Epithelial cell of proximal tubule (primary cell): ENCODE results near the gene FBRSL1. TPM values are rescaled to one million over a fixed set of nuclear protein-coding genes. Genes with fewer than 3 reads are reported as not detected.

Experiments used
- DNase-seq: peaks from one replicate; pipeline ENCODE4 v3.0.0-alpha.2; 2011; ENCODE audit warnings: low read depth
- H3K4me3 ChIP-seq: 2 replicates; pipeline ENCODE4 v1.5.1; 2011; ENCODE audit warnings: low read depth, mild to moderate bottlenecking, low read length
- CTCF ChIP-seq: conservative IDR thresholded peaks from 2 replicates; pipeline ENCODE4 v1.5.1; 2012; ENCODE audit warnings: low read depth, mild to moderate bottlenecking, low read length
- total RNA-seq: library from RNA; depleted of rRNA; stranded (reverse); fragments of >200 nt; gene quantifications from 2 replicates; pipeline ENCODE4 v1.2.3, GENCODE V29; 2015

The FBRSL1 gene
- total RNA-seq, 1 donor from 2014 or later = 95.9 TPM

- H3K4me3 ChIP-seq = no peak overlapping the region
- DNase-seq = no peak
- TF ChIP-seq CTCF = no peak
Observed at GRCh38 chr12:132549059-132549458, 59.1 kb downstream of the FBRSL1 start.

- no peak for TF ChIP-seq CTCF
- H3K4me3 ChIP-seq = no peak overlapping the region
- DNase-seq = no peak
Observed at GRCh38 chr12:132550014-132550802, 60.3 kb downstream of the FBRSL1 start.

GRCh38 chr12:132550830-132551640, 61.1 kb downstream of the FBRSL1 start:
- no peak overlapping the region for H3K4me3 ChIP-seq
- no peak for DNase-seq
- TF ChIP-seq CTCF = no peak

GRCh38 chr12:132551641-132552031, 61.7 kb downstream of the FBRSL1 start:
- DNase-seq = no peak
- no peak for TF ChIP-seq CTCF
- no peak overlapping the region for H3K4me3 ChIP-seq

- DNase-seq = no peak
- peak; percentile 52 for TF ChIP-seq CTCF
- no peak overlapping the region for H3K4me3 ChIP-seq
Observed at GRCh38 chr12:132554845-132555630, 65.1 kb downstream of the FBRSL1 start.

GRCh38 chr12:132555686-132556085, 65.7 kb downstream of the FBRSL1 start:
- H3K4me3 ChIP-seq = no peak overlapping the region
- no peak for DNase-seq
- no peak for TF ChIP-seq CTCF
